ENCODE data around the gene AQP2.

- TF ChIP-seq CTCF (IDR thresholded peaks at IDR 0.05) (no peak), EP300 (IDR thresholded peaks at IDR 0.05) (no peak), POLR2AphosphoS5 (IDR thresholded peaks at IDR 0.05) (no peak), POLR2A (IDR thresholded peaks at IDR 0.05) (no peak)
Observed at GRCh38 chr12:49946086-49946485, 4.5 kb upstream of the AQP2 start.

Measured in gastroesophageal sphincter (tissue), 3 donors.